Colonic mucosa (tissue), 4 donors: Measurements from ENCODE around the gene ITPRIPL2. TPM values are rescaled to one million over a fixed set of nuclear protein-coding genes. Genes with fewer than 3 reads are reported as not detected.

Experiments used
- DNase-seq: peaks from one replicate; pipeline ENCODE4 v3.0.0-alpha.2; 2020
- H3K27ac ChIP-seq: fragments of 200-600 bp; one replicate; pipeline ENCODE4 v1.8.0; 2021
- H3K27me3 ChIP-seq: fragments of 200-600 bp; one replicate; pipeline ENCODE4 v1.8.0; 2021
- H3K36me3 ChIP-seq: fragments of 200-600 bp; one replicate; pipeline ENCODE4 v1.8.0; 2021
- H3K4me1 ChIP-seq: fragments of 200-600 bp; one replicate; pipeline ENCODE4 v1.8.0; 2021; ENCODE audit warnings: mild to moderate bottlenecking
- H3K4me3 ChIP-seq: fragments of 200-600 bp; one replicate; pipeline ENCODE4 v1.8.0; 2021
- H3K9ac ChIP-seq, 2 donors: one replicate each; pipeline ENCODE4 v1.7.0; 2013; ENCODE audit warnings: control low read depth in 2 of 2, low read depth in 2 of 2, low read length in 2 of 2
- H3K9me3 ChIP-seq: fragments of 200-600 bp; one replicate; pipeline ENCODE4 v1.8.0; 2021
- CTCF ChIP-seq: fragments of 200-600 bp; IDR thresholded peaks from one replicate; pipeline ENCODE4 v1.8.0; 2022; ENCODE audit warnings: antibody characterized with exemption, mild to moderate bottlenecking
- intact Hi-C: fragments of 100-400 bp; cut with DNase I; formaldehyde crosslinking; loops from one replicate; pipeline ENCODE4 v1.14.1; 2022
- total RNA-seq, 2 donors: library from RNA; stranded (reverse); fragmentation: NEBNext Ultra II Directional in 1 of 2; extraction: Animal tissue kit (Norgen Biotek cat#: 25700) in 1 of 2; gene quantifications; one replicate each; pipeline ENCODE4 v1.2.1, GENCODE V29; 2021
- donor health status: healthy.
- donor health status: DM: no; HTN: no; CAD: no.
- donor health status: DM: no; HTN: no; CAD: no.

The ITPRIPL2 gene
- total RNA-seq, 2 donors from 2014 or later, result 34.9 to 36.2 TPM

- no peaks in the 10 kb centered on the region for H3K27me3 ChIP-seq
- intact Hi-C loops, result loop anchor here (10.0 kb wide), 1 partner anchor 421 kb away; no protein-coding TSS in a partner anchor
- TF ChIP-seq CTCF, result no peak
- H3K27ac ChIP-seq, result no peak overlapping the region
- no peak overlapping the region for H3K9ac ChIP-seq
- H3K9me3 ChIP-seq, result no peaks in the 10 kb centered on the region
- H3K36me3 ChIP-seq, result no peaks in the 10 kb centered on the region
- no peak overlapping the region for H3K4me3 ChIP-seq
- H3K4me1 ChIP-seq, result no peaks in the 10 kb centered on the region
- DNase-seq, result no peak
Measured at GRCh38 chr16:19083670-19084069, 30.1 kb upstream of the ITPRIPL2 start.

- Histone ChIP-seq H3K9me3 (no peaks in the 10 kb centered on the region), H3K36me3 (no peaks in the 10 kb centered on the region), H3K4me3 (no peak overlapping the region), H3K27me3 (no peaks in the 10 kb centered on the region), H3K9ac (no peak overlapping the region), H3K4me1 (no peaks in the 10 kb centered on the region), H3K27ac (no peak overlapping the region)
- intact Hi-C loops, result loop anchor here (10.0 kb wide), 1 partner anchor 421 kb away; no protein-coding TSS in a partner anchor
- no peak for DNase-seq
- TF ChIP-seq CTCF, result no peak
Measured at GRCh38 chr16:19084139-19084538, 29.6 kb upstream of the ITPRIPL2 start.

- Histone ChIP-seq H3K27me3 (no peaks in the 10 kb centered on the region), H3K9me3 (no peaks in the 10 kb centered on the region), H3K9ac (no peak overlapping the region), H3K4me1 (no peaks in the 10 kb centered on the region), H3K4me3 (no peak overlapping the region), H3K27ac (no peak overlapping the region), H3K36me3 (no peaks in the 10 kb centered on the region)
- no peak for DNase-seq
- intact Hi-C loops, result loop anchor here (5.0 to 10.0 kb wide), 3 partner anchors 92 to 420 kb away; no protein-coding TSS in a partner anchor
- TF ChIP-seq CTCF, result no peak
Measured at GRCh38 chr16:19084879-19085278, 28.9 kb upstream of the ITPRIPL2 start.

GRCh38 chr16:19085679-19086200 is 28.0 kb upstream of the ITPRIPL2 start:
- no peak for TF ChIP-seq CTCF
- no peaks in the 10 kb centered on the region for H3K9me3 ChIP-seq
- H3K27ac ChIP-seq, result no peak overlapping the region
- H3K4me1 ChIP-seq, result no peaks in the 10 kb centered on the region
- H3K9ac ChIP-seq, result peak overlapping the region in 1 of 2 donors; percentile 84
- no peaks in the 10 kb centered on the region for H3K36me3 ChIP-seq
- intact Hi-C loops, result loop anchor here (5.0 to 10.0 kb wide), 3 partner anchors 92 to 419 kb away; no protein-coding TSS in a partner anchor
- DNase-seq, result peak; percentile 85
- H3K27me3 ChIP-seq, result no peaks in the 10 kb centered on the region
- H3K4me3 ChIP-seq, result no peak overlapping the region

DNA sequence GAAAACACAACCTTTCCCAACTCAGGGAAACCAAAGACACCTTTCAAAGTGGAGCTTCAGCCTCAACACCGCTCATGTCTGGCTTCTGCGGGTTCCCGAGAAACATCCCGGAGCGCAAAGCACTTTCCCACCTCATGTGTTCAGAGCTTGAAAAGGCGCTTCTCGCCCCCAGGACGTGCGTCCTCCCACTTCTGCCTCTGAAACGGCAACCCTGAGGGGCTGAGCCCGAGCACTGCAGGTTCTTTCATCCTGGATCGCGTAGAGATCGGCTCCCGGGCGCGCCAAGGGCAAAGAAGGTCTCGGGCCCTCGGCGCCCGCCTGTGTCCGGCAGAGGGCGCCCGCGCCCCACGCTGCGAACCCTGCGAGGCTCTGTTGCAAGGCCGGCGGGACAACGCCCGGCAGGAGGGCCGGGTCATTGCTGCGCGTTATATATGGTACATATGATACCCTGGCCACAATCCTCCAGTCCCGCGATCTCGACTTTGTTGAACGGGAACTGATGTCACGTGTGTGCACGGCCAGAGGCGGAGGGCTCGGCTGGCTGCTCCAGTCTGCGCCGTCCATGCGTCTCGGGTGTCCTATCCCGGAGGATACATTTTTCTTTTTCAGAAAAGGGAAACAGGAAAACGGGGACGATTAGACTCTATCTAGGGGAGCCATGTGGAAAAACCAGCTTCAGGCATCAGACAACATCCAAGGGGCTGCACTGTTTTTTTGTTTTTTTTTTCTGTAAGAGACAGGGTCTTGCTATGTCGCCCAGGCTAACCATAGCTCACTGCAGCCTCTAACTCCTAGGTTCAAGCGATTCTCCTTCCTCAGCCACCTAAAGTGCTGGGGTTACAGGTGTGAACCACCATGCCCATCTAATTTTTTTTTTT is 27.2 kb upstream of the ITPRIPL2 start:
- peak; percentile 91 for DNase-seq
- Histone ChIP-seq H3K27ac (peak overlapping the region; percentile 13), H3K4me1 (no peaks in the 10 kb centered on the region), H3K36me3 (no peaks in the 10 kb centered on the region), H3K27me3 (no peaks in the 10 kb centered on the region), H3K9me3 (no peaks in the 10 kb centered on the region), H3K9ac (peak overlapping the region; percentile 61 to 84), H3K4me3 (peak overlapping the region; percentile 37)
- peak; percentile 98 for TF ChIP-seq CTCF
- intact Hi-C loops, result loop anchor here (5.0 to 10.0 kb wide), 3 partner anchors 91 to 418 kb away; no protein-coding TSS in a partner anchor
